Brain microvascular endothelial cell (primary cell): ENCODE results near the gene PDE10A.
A peak's percentile ranks its signal among the peaks of the same experiment; 100 is the strongest.
"Not testable (repeated sequence)": the region's sequence is repeated elsewhere in the genome, so short reads cannot be mapped to it uniquely, and the experiment has no call there.

Experiments
- DNase-seq: peaks from one replicate; pipeline ENCODE4 v3.0.0-alpha.2; 2020
- H3K27ac ChIP-seq: fragments of 250-450 bp; sonication (Bioruptor Pico); 2 replicates; pipeline ENCODE4 v1.5.1; 2020; ENCODE audit warnings: mild to moderate bottlenecking, moderate library complexity
- H3K27me3 ChIP-seq: fragments of 250-450 bp; sonication (Bioruptor Pico); replicated peaks from 2 replicates; pipeline ENCODE4 v1.5.1; 2020; ENCODE audit warnings: mild to moderate bottlenecking
- H3K36me3 ChIP-seq: fragments of 250-450 bp; sonication (Bioruptor Pico); replicated peaks from 2 replicates; pipeline ENCODE4 v1.5.1; 2020; ENCODE audit warnings: mild to moderate bottlenecking
- H3K4me3 ChIP-seq: 2 replicates; pipeline ENCODE4 v1.5.1; 2011; ENCODE audit warnings: low read depth, mild to moderate bottlenecking, control low read depth, low read length, moderate library complexity
- CTCF ChIP-seq: IDR thresholded peaks from 2 replicates; pipeline ENCODE4 v1.5.1; 2011; ENCODE audit warnings: low read depth, mild to moderate bottlenecking, moderate library complexity, low read length, control low read depth, inconsistent platforms; ENCODE audit errors: missing control alignments
- in situ Hi-C: cut with HindIII; loops from 2 replicates; pipeline ENCODE4 v1.10.0; 2017; ENCODE audit warnings: low sequenced_read_pairs, low pct_ligation_motif_present

Gene PDE10A

GRCh38 chr6:165568326-165568725 lies 94.7 kb downstream of the PDE10A start:
- in situ Hi-C loops = no loop called here
- TF ChIP-seq CTCF = no peak
- no peaks in the 10 kb centered on the region for H3K36me3 ChIP-seq

GRCh38 chr6:165566088-165566828 lies 96.8 kb downstream of the PDE10A start:
- Histone ChIP-seq H3K27me3 (no peaks in the 10 kb centered on the region), H3K36me3 (no peaks in the 10 kb centered on the region), H3K4me3 (no peak overlapping the region), H3K27ac (no peak overlapping the region)
- no peak for TF ChIP-seq CTCF
- no peak for DNase-seq
- in situ Hi-C loops = no loop called here

More at GRCh38 chr6:165568326-165568725, 94.7 kb downstream of the PDE10A start:
- Histone ChIP-seq H3K27me3 (no peaks in the 10 kb centered on the region), H3K27ac (no peak overlapping the region), H3K4me3 (no peak overlapping the region)
- DNase-seq = no peak

- Histone ChIP-seq H3K27me3 (no peaks in the 10 kb centered on the region), H3K36me3 (no peaks in the 10 kb centered on the region), H3K27ac (peak overlapping the region; percentile 22), H3K4me3 (no peak overlapping the region)
- in situ Hi-C loops = no loop called here
- no peak for TF ChIP-seq CTCF
- no peak for DNase-seq
Observed at GRCh38 chr6:165562421-165563090, 100.5 kb downstream of the PDE10A start.

- H3K27ac ChIP-seq = no peak overlapping the region
- DNase-seq = no peak
- no peaks in the 10 kb centered on the region for H3K27me3 ChIP-seq
- no peak for TF ChIP-seq CTCF
- in situ Hi-C loops = no loop called here
- H3K36me3 ChIP-seq = no peaks in the 10 kb centered on the region
- H3K4me3 ChIP-seq = no peak overlapping the region
Observed at GRCh38 chr6:165559632-165560031, 103.4 kb downstream of the PDE10A start.

GRCh38 chr6:165558097-165558496 lies 104.9 kb downstream of the PDE10A start:
- DNase-seq, H3K27me3 ChIP-seq, H3K4me3 ChIP-seq, in situ Hi-C loops, H3K36me3 ChIP-seq: not testable (repeated sequence)
- H3K27ac ChIP-seq = peak overlapping the region; percentile 63

GRCh38 chr6:165557674-165558073 lies 105.4 kb downstream of the PDE10A start:
- H3K4me3 ChIP-seq = no peak overlapping the region
- H3K27ac ChIP-seq = peak overlapping the region; percentile 63
- H3K36me3 ChIP-seq = no peaks in the 10 kb centered on the region
- H3K27me3 ChIP-seq = no peaks in the 10 kb centered on the region
- no peak for TF ChIP-seq CTCF
- DNase-seq = peak; percentile 45
- in situ Hi-C loops = no loop called here
